ENCODE measurements around the gene EPM2A. TPM values are rescaled to one million over a fixed set of nuclear protein-coding genes. Genes with fewer than 3 reads are reported as not detected.
A peak's percentile ranks its signal among the peaks of the same experiment; 100 is the strongest.

EPM2A gene
- total RNA-seq (2012; rRNA removed) = 3.9 and 4.5 TPM in 2 replicates
- 2.1 and 2.4 TPM in 2 replicates for polyA plus RNA-seq (2012; rRNA removed)
- 0.89 and 1.8 TPM in 2 replicates for polyA plus RNA-seq (2012; cell fraction: cytosol; rRNA removed)
- 2.6 and 3.3 TPM in 2 replicates for polyA plus RNA-seq (2012; cell fraction: nucleus; rRNA removed; ENCODE audit: low replicate concordance)
- Bru-seq, nascent RNA = percentile 49 among the genes with signal in this experiment
- BruChase-seq, experiment 1, labeled RNA remaining after a 6-hour chase = percentile 39 among the genes with signal in this experiment
- percentile 50 among the genes with signal in this experiment for BruChase-seq, experiment 2, labeled RNA remaining after a 2-hour chase
- long read RNA-seq, transcript EPM2A-201 (4 exons, 3,465 nt) = major isoform, 7 of 9 reads
- long read RNA-seq, partial matches to known transcripts = 0 of 9 reads
- long read RNA-seq, other reads (novel, unspliced or antisense) = 1 of 9 reads

GRCh38 chr6:145735356-145736165 lies at the start of gene EPM2A:
EPM2A (minus strand) TSS chr6:145735520; CDS start chr6:145735498, 22 bp downstream.
- Histone ChIP-seq H4K91ac (ENCODE audit: insufficient read depth, low read depth, low read length) (peak within 1 kb of the TSS; percentile 84), H4K5ac (ENCODE audit: low read depth, low read length) (peak within 1 kb of the TSS; percentile 65), H3K4me2 (ENCODE audit: low read depth, low read length) (peak within 1 kb of the TSS; percentile 96), H3K79me1 (ENCODE audit: low read depth in 1 of 2, low read length in 2 of 2) (peaks cover 2 to 3% of the 10 kb centered on the region in 2 experiments; a peak in 2 of 4 replicates), H3K36me3 (ENCODE audit: control insufficient read depth, insufficient read depth, low read length) (no peaks in the 10 kb centered on the region), H2AK5ac (ENCODE audit: low read depth, low read length) (no peak within 1 kb of the TSS), H3K27me3 (ENCODE audit: control insufficient read depth, insufficient read depth, low read length) (no peaks in the 10 kb centered on the region), H3K23ac (ENCODE audit: low read depth, low read length) (peak within 1 kb of the TSS; percentile 83), H3K27ac (ENCODE audit: insufficient read depth, low read length) (peak within 1 kb of the TSS; percentile 95), H2BK15ac (ENCODE audit: low read depth, low read length) (peak within 1 kb of the TSS; percentile 91; the same call in 1 of the 3 replicates), H2BK20ac (ENCODE audit: low read depth, low read length) (no peak within 1 kb of the TSS), H3K14ac (replicated peaks; ENCODE audit: low read depth, low read length) (peak within 1 kb of the TSS; percentile 55), H2BK120ac (ENCODE audit: low read depth, low read length) (peak within 1 kb of the TSS; percentile 54), H3K56ac (ENCODE audit: extremely low read depth, insufficient read depth, low read length) (peak within 1 kb of the TSS; percentile 87), H3K9ac (ENCODE audit: low read depth, low read length) (peak within 1 kb of the TSS; percentile 87), H4K20me1 (ENCODE audit: insufficient read depth, low read length) (no peaks in the 10 kb centered on the region), H3K4me1 (ENCODE audit: control insufficient read depth, insufficient read depth, low read length) (no peaks in the 10 kb centered on the region), H4K8ac (ENCODE audit: low read depth in 2 of 2, low read length in 2 of 2) (peak within 1 kb of the TSS; percentile 67 to 81), H2AK9ac (replicated peaks; ENCODE audit: low read depth, low read length, poor library complexity) (peak within 1 kb of the TSS; percentile 89), H3K4me3 (ENCODE audit: insufficient read depth, low read depth, low read length) (peak within 1 kb of the TSS; percentile 69), H2AFZ (replicated peaks; ENCODE audit: low read length, poor library complexity) (peak within 1 kb of the TSS; percentile 95), H3K9me1 (ENCODE audit: insufficient read depth, low read length) (no peaks in the 10 kb centered on the region; the same call in 1 of the 2 replicates), H3K4ac (ENCODE audit: low read depth, low read length) (peak within 1 kb of the TSS; percentile 84), H2BK5ac (ENCODE audit: low read depth, low read length, poor library complexity, severe bottlenecking) (peak within 1 kb of the TSS; percentile 87), H3K9me3 (ENCODE audit: control insufficient read depth, insufficient read depth, low read length) (no peaks in the 10 kb centered on the region), H3K18ac (ENCODE audit: low read depth, low read length) (peak within 1 kb of the TSS; percentile 59)
- intact Hi-C loops (cut with micrococcal nuclease) = loop anchor here (1.0 to 5.0 kb wide), 4 partner anchors 14 to 152 kb away; no protein-coding TSS in a partner anchor
- in situ Hi-C loops (cut with MboI; ENCODE audit: low sequenced_read_pairs) = loop anchor here (5.0 to 25.0 kb wide), 2 partner anchors 77 to 152 kb away; partner anchors contain the start of gene FBXO30
- dilution Hi-C loops (cut with HindIII; ENCODE audit: low sequenced_read_pairs, unreplicated experiment) = no loop called here
- POLR2A ChIA-PET (ENCODE audit: unreplicated experiment) = interaction anchor here (0.5 kb wide), 1 partner anchor 444 kb away, joined by 3 read pairs; no protein-coding TSS in a partner anchor
- peak; percentile 78 for DNase-seq
- 0% methylated on average over 52 of the region's 69 CpGs; no CpG with 5 or more reads in 1 of the 2 experiments for WGBS, 2 experiments (ENCODE audit: extremely low coverage in 2 of 2, insufficient read length in 1 of 2)
- TSS peak; percentile 91 for BruUV-seq (replicated peaks)
- peak; percentile 83 for ATAC-seq (ENCODE audit: low read depth)
- no peak for TF ChIP-seq MAFK (IDR thresholded peaks at IDR 0.05; ENCODE audit: low read depth, low read length)
- TF ChIP-seq FOS (IDR thresholded peaks at IDR 0.05; ENCODE audit: low read depth, low read length) = no peak
- TF ChIP-seq MXI1 (IDR thresholded peaks at IDR 0.05; ENCODE audit: borderline replicate concordance, low read depth, low read length) = peak; percentile 51; the same call in 1 of the 2 replicates
- peak; percentile 87 for TF ChIP-seq USF2 (IDR thresholded peaks at IDR 0.05; ENCODE audit: low read depth, low read length)
- TF ChIP-seq ELK1 (IDR thresholded peaks at IDR 0.05; ENCODE audit: borderline replicate concordance, low read depth, low read length) = no peak
- TF ChIP-seq CTCF (conservative IDR thresholded peaks at IDR 0.05; ENCODE audit: low read depth, low read length) = no peak; the same call in 1 of the 2 replicates
- TF ChIP-seq POLR2A (IDR thresholded peaks at IDR 0.05; ENCODE audit: low read depth, low read length) = peak; percentile 69
- TF ChIP-seq BHLHE40 (IDR thresholded peaks at IDR 0.05; ENCODE audit: low read depth, low read length) = peak; percentile 67
- CTCF ChIA-PET = interaction anchor here (1.5 kb wide), 1 partner anchor 14 kb away, joined by 3 read pairs; no protein-coding TSS in a partner anchor
